HG02943 (cell line): ENCODE data around the gene DNAJC27.

Experiments used
- ATAC-seq: cut with Tn5 transposase; IDR thresholded peaks from one replicate; pipeline ENCODE4 v1.9.1; 2021; ENCODE audit warnings: mild to moderate bottlenecking, low read depth, moderate library complexity; ENCODE audit not compliant: unreplicated experiment

DNAJC27 gene

GRCh38 chr2:24971286-24971535 is 544 bp downstream of the DNAJC27 start:
- no peak for ATAC-seq

- no peak for ATAC-seq
Observed at GRCh38 chr2:24970483-24971285, 1.1 kb downstream of the DNAJC27 start.

- ATAC-seq, result no peak
Observed at GRCh38 chr2:24969784-24970183, 2.0 kb downstream of the DNAJC27 start.

- no peak for ATAC-seq
Observed at GRCh38 chr2:24961903-24962302, 9.9 kb downstream of the DNAJC27 start.

- no peak for ATAC-seq
Observed at GRCh38 chr2:24959761-24960160, 12.0 kb downstream of the DNAJC27 start.

GRCh38 chr2:24958411-24958935 is 13.3 kb downstream of the DNAJC27 start:
- no peak for ATAC-seq

GRCh38 chr2:24957976-24958375 is 13.8 kb downstream of the DNAJC27 start:
- no peak for ATAC-seq

GRCh38 chr2:24957221-24957620 is 14.5 kb downstream of the DNAJC27 start:
- ATAC-seq, result no peak

- no peak for ATAC-seq
Observed at GRCh38 chr2:24955921-24956320, 15.8 kb downstream of the DNAJC27 start.

GRCh38 chr2:24955232-24955631 is 16.5 kb downstream of the DNAJC27 start:
- ATAC-seq, result no peak

- no peak for ATAC-seq
Observed at GRCh38 chr2:24950102-24950501, 21.7 kb downstream of the DNAJC27 start.

GRCh38 chr2:24948506-24948905 is 23.2 kb downstream of the DNAJC27 start:
- no peak for ATAC-seq

GRCh38 chr2:24947561-24948157 is 24.1 kb downstream of the DNAJC27 start:
- no peak for ATAC-seq

- ATAC-seq, result no peak
Observed at GRCh38 chr2:24945907-24946306, 25.8 kb downstream of the DNAJC27 start.

- no peak for ATAC-seq
Observed at GRCh38 chr2:24943427-24944053, 28.2 kb downstream of the DNAJC27 start.

- no peak for ATAC-seq
Observed at GRCh38 chr2:24939353-24939752, 32.4 kb downstream of the DNAJC27 start.

- ATAC-seq, result no peak
Observed at GRCh38 chr2:24937236-24937635, 34.5 kb downstream of the DNAJC27 start.

- ATAC-seq, result no peak
Observed at GRCh38 chr2:24935145-24935544, 36.6 kb downstream of the DNAJC27 start.

GRCh38 chr2:24932715-24933114 is 39.0 kb downstream of the DNAJC27 start:
- no peak for ATAC-seq

- ATAC-seq, result peak; percentile 59
Observed at GRCh38 chr2:24930768-24931167, 41.0 kb downstream of the DNAJC27 start.

- no peak for ATAC-seq
Observed at GRCh38 chr2:24929230-24929629, 42.5 kb downstream of the DNAJC27 start.

- no peak for ATAC-seq
Observed at GRCh38 chr2:24928036-24928435, 43.7 kb downstream of the DNAJC27 start.
